HG03469 (cell line): ENCODE measurements around the gene HIP1.
"Not testable (repeated sequence)": the region's sequence is repeated elsewhere in the genome, so short reads cannot be mapped to it uniquely, and the experiment has no call there.

ENCODE experiments used
- ATAC-seq: cut with Tn5 transposase; IDR thresholded peaks from one replicate; pipeline ENCODE4 v1.9.1; 2021; ENCODE audit warnings: mild to moderate bottlenecking, moderate library complexity, moderate number of reproducible peaks; ENCODE audit not compliant: unreplicated experiment

Gene HIP1

GRCh38 chr7:75739796-75740672 is 1.3 kb upstream of the HIP1 start:
- peak; percentile 15 for ATAC-seq

GRCh38 chr7:75738975-75739795 is 444 bp upstream of the HIP1 start:
- peak; percentile 84 for ATAC-seq

GRCh38 chr7:75737856-75738603 is 711 bp downstream of the HIP1 start:
- no peak for ATAC-seq

GRCh38 chr7:75735581-75736350 is 3.0 kb downstream of the HIP1 start:
- no peak for ATAC-seq

GRCh38 chr7:75734586-75735458 is 3.9 kb downstream of the HIP1 start:
- ATAC-seq = no peak

GRCh38 chr7:75732764-75733630 is 5.7 kb downstream of the HIP1 start:
- ATAC-seq = no peak

- no peak for ATAC-seq
These were observed 6.7 kb downstream of the HIP1 start for GRCh38 chr7:75732016-75732521.

GRCh38 chr7:75729851-75730274 is 8.9 kb downstream of the HIP1 start:
- no peak for ATAC-seq

- no peak for ATAC-seq
These were observed 10.7 kb downstream of the HIP1 start for GRCh38 chr7:75727881-75728593.

GRCh38 chr7:75727351-75727750 is 11.4 kb downstream of the HIP1 start:
- not testable (repeated sequence) for ATAC-seq

GRCh38 chr7:75725306-75725705 is 13.4 kb downstream of the HIP1 start:
- ATAC-seq = no peak

- ATAC-seq = no peak
These were observed 15.3 kb downstream of the HIP1 start for GRCh38 chr7:75723444-75723843.

- ATAC-seq = no peak
These were observed 16.4 kb downstream of the HIP1 start for GRCh38 chr7:75722373-75722772.

- not testable (repeated sequence) for ATAC-seq
These were observed 16.8 kb downstream of the HIP1 start for GRCh38 chr7:75721922-75722321.

- no peak for ATAC-seq
These were observed 17.3 kb downstream of the HIP1 start for GRCh38 chr7:75721426-75721825.

- ATAC-seq = no peak
These were observed 19.1 kb downstream of the HIP1 start for GRCh38 chr7:75719626-75720025.

- ATAC-seq = no peak
These were observed 20.2 kb downstream of the HIP1 start for GRCh38 chr7:75718390-75719031.
